Measurements from ENCODE around the gene GOLGA8S.
"Not testable (repeated sequence)": the region's sequence is repeated elsewhere in the genome, so short reads cannot be mapped to it uniquely, and the experiment has no call there.

GOLGA8S gene, protein sequence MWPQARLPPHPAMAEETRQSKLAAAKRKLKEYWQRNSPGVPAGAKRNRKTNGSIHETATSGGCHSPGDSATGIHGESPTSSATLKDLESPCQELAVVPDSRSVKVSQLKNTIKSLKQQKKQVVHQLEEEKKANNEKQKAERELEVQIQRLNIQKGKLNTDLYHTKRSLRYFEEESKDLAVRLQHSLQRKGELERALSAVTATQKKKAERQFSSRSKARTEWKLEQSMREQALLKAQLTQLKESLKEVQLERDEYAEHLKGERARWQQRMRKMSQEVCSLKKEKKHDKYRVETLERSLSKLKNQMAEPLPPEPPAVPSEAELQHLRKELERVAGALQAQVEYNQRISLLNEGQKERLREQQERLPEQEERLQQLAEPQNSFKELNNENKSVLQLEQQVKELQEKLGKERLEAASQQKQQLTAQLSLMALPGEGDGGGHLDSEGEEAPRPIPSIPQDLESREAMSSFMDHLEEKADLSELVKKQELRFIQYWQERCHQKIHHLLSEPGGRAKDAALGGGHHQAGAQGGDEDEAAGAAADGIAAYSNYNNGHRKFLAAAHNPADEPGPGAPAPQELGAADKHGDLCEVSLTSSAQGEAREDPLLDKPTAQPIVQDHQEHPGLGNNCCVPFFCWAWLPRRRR

DNA sequence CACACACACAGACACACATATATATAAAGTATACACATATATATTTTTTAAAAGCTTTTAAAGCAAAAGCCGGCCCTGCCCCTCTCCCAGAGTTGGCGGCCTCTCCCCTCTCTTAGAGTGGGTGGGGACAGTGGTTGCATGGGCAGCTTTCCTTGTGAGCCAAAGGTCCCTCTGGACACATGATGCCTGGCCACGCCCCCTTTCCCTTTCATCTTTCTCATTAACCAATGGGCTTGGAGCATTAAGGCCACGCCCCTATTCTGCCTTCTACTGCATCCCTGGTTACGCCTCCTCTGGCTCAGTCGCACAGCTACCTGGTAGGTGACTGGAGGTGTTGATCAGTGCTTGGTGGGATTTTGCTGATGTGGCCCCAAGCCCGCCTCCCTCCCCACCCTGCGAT, at the start of gene GOLGA8S:
GOLGA8S (plus strand) TSS at position 301 of the 400 bp plus-strand sequence; CDS start at position 363, 62 bp downstream.
- in situ Hi-C loops (cut with MboI; ENCODE audit: low sequenced_read_pairs) = not testable (repeated sequence)

DNA sequence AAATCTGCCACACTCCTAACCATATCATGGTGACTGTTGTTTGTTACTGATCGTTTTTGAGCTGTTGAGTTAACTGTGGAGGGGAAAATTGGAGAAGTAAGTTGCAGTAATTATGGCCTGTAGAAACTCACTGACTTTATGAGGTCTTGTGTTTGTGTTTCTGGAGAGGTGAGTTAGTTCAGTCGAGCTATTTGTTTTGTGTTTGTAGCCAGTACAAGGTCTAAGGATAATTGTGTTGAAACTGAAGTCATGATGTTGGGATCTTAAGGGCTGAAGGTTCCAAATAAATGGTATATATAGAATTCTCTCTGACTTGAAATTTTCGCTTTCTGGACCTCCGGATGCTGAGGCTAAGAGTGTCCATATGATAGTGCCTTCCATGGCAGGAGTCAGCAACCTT, 49.7 kb upstream of the GOLGA8S start:
- in situ Hi-C loops (cut with MboI; ENCODE audit: low sequenced_read_pairs) = not testable (repeated sequence)

DNA sequence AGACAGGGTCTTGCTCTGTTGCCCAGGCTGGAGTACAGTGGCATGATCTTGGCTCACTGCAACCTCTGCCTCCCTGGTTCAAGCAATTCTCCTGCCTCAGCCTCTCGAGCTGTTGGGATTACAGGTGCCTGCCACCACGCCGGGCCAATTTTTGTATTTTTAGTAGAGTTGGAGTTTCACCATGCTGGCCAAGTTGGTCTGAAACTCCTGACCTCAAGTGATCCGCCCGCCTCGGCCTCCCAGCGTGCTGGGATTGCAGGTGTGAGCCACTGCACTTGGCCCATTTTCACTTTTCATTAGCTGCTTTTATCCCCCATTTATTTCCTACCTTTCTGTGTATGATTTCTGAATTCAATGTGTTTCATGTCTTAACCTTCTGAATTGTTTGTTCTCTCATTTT, 48.6 kb upstream of the GOLGA8S start:
- in situ Hi-C loops (cut with MboI; ENCODE audit: low sequenced_read_pairs) = not testable (repeated sequence)

DNA sequence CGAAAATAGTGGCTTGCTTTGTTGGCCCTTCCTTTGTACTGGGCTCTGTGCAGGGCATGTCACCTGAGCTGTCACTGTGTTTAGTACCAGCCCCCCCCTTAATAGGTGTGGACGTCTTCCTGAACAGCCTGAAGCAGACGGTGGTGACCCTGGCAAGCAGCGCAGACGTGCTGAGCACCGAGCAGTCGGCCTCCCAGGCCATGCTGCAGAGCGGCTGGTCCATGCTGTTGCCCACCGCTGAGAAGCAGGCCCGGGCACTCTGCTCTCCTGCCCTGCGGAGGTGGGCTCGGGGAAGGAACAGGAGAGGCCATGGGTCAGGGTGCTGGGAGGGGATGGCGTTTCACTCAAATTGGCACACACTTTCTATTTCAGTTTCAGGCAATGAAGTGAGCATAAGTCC, 43.3 kb upstream of the GOLGA8S start:
- in situ Hi-C loops (cut with MboI; ENCODE audit: low sequenced_read_pairs) = not testable (repeated sequence)

DNA sequence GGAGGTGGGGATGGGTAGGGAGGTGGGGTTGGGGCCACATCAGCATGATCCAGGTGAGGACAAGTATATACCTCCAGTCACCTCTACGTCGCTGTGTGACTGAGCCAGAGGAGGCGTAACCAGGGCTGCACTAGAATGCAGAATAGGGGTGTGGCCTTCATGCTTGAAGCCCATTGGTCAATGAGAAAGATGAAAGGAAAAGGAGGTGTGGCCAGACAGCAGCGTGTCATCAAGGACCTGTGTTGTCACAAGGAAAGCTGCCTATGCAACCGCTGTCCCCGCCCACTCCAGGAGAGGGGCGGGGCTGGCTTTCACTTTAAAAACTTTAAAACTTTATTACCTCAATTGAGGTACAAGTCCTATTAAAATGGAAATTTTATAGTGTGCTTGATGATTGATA, 20.5 kb upstream of the GOLGA8S start, which contains the start of gene GOLGA6L26:
GOLGA6L26 (minus strand) TSS at position 101 of the 400 bp plus-strand sequence; CDS start at position 40, 61 bp downstream.
- in situ Hi-C loops (cut with MboI; ENCODE audit: low sequenced_read_pairs) = not testable (repeated sequence)

DNA sequence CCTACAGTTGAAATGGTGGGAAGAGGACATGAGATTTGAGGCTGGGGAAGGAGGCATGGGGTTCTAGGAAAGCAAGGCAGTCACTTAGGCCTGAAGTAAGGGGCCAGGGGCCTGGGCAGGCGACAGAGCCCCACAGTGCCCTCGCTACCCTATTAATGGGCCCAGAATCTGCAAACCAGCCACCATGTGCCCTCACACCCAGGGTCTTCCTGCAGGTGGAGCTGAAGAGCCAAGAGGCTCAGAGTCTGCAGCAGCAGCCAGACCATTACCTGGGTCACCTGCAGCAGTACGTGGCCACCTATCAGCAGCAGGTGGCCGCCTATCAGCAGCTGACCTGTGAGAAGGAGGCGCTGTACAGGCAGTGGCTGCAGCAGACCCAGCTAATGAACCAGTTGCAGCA, 8.1 kb downstream of the GOLGA8S start:
- in situ Hi-C loops (cut with MboI; ENCODE audit: low sequenced_read_pairs) = not testable (repeated sequence)

DNA sequence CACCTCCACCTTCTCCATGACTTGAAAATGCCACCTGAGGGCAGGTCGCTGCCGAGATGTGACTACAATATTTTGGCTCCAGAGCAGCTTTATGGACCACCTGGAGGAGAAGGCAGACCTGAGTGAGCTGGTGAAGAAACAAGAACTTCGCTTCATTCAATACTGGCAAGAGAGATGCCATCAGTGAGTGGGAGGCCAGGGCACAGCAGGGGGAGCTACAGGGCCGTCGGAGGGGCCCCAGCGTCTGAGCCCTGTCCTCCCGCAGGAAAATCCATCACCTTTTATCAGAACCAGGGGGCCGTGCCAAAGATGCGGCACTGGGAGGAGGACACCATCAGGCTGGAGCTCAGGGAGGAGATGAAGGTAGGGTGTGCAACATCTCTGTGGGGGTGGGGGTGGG, 9.7 kb downstream of the GOLGA8S start:
- in situ Hi-C loops (cut with MboI; ENCODE audit: low sequenced_read_pairs) = not testable (repeated sequence)

DNA sequence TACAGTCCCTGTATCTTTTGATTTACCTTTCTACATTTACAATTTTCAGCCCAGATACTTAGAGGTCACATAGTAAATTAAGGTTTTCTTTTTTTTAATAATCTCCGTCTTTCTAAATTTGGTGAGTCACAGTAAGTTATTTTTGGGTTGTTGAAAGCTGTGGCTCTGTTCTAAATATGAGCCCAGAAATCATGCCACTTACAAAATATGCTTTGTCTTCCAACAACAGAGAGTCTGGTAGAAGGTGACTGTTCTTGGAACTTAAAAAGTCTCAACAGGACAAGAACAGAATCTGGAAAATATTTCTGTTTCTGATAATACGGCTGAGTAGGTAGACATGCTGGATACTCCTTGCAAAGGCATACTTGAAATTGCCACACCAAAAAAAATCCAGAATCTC, 16.0 kb downstream of the GOLGA8S start:
- in situ Hi-C loops (cut with MboI; ENCODE audit: low sequenced_read_pairs) = no loop called here

DNA sequence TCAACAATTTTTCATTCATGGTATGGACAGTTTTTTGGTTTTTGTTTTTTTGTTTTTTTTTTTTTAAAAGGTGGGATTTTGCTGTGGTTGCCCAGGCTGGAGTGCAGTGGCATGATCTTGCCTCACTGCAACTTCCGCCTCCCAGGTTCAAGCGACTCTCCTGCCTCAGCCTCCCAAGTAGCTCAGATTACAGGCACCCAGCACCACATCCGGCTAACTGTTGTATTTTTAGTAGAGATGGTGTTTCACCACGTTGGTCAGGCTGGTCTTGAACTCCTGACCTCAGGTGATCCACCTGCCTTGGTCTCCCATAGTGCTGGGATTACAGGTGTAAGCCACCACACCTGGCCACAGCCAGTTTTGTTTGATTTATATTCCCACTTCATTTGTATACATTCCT, 16.6 kb downstream of the GOLGA8S start:
- in situ Hi-C loops (cut with MboI; ENCODE audit: low sequenced_read_pairs) = not testable (repeated sequence)

DNA sequence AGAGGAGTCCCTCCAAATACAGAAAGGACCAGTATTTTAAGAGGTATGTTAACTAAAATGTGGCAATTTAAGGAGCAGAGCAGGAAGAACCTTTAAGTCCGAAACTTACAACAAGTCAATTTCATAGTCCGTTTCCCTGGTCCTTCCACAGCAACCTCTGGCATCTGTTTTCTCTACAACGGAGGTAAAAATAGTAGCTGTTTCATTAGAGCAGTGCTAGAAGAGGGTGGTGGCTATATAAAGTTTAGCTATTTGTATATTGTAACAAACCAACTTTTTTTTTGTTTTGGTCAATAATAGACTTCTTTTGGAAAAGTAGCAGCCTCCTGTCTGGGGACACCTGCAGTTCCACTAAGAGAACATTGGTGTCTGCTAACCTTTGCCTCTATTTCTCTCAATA, 17.3 kb downstream of the GOLGA8S start:
- in situ Hi-C loops (cut with MboI; ENCODE audit: low sequenced_read_pairs) = not testable (repeated sequence)

DNA sequence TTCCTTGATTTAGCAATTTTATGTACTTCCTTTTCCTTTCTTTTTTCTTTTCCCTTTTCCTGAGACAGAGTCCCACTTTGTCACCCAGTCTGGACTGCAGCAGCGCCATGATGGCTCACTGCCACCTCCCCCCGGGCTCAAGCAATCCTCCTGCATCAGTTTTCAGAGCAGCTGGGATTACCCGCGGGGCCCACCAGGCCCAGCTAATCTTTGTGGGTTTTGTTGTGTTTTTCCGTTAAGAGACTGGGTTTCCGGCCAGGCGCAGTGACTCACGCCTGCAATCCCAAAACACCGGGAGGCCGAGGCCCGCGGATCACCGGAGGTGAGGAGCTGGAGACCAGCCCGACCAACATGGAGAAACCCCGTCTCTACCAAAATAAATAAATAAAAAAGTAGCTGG, 17.7 kb downstream of the GOLGA8S start:
- in situ Hi-C loops (cut with MboI; ENCODE audit: low sequenced_read_pairs) = no loop called here

DNA sequence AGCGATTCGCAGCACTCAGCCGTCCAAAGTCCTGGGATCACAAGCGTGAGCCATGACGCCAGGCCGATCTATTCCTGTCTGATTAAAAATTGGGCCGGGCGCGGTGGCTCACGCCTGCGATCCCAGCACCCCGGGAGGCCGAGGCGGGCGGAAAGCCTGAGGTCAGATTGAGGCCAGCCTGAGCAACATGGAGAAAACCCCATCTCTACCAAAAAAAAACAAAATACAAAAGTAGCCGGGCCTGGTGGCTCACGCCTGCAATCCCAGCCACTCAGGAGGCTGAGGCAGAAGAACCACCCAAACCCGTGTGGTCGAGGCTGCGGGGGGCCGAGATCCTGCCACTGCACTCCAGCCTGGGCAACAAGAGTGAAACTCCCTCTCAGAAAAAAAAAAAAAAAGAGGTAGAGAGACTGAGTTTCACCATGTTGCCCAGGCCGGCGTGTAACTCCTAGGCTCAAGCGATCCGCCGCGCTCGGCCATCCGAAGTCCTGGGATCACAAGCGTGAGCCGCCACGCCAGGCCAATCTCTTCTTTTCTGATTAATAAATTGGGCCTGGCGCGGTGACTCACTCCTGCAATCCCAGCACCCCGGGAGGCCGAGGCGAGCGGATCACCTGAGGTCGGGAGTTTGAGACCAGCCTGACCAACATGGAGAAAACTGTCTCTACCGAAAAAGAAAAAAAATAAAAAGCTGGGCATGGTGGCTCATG, 18.5 kb downstream of the GOLGA8S start:
- in situ Hi-C loops (cut with MboI; ENCODE audit: low sequenced_read_pairs) = not testable (repeated sequence)

DNA sequence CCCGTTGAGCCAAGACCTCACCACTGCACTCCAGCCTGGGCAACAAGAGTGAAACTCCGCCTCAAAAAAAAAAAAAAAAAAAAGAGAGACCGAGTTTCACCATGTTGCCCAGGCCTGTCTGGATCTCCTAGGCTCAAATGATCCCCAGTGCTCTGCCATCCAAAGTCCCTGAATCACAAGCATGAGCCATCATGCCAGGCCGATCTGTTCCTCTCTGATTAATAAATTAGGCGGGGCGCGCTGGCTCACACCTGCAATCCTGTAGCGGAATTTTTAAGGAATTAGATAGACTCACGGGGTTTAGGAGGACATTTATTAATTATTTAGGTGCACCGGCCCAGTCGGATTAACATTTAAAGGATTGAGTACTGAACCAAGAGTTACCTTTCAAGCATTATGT, 19.7 kb downstream of the GOLGA8S start:
- in situ Hi-C loops (cut with MboI; ENCODE audit: low sequenced_read_pairs) = not testable (repeated sequence)

DNA sequence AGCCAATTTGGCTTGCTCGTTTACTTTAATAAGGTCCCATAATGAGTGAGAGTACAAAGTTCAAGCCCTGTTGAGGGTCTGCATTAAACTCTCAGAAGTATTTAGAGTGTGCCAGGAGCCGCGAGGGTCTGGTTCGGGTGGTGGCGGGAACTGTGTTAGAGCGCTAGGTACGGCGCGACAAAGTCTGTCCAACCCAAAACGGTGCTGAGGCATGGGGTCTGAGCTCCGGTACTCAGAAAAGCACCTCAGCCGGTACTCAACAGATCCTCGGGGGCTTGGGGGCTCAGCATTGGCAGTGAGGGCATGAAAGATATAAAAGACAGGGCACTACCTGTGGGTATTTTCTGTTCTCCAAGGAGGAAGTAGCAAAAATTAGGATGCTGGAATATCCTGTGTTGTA, 24.4 kb downstream of the GOLGA8S start:
- in situ Hi-C loops (cut with MboI; ENCODE audit: low sequenced_read_pairs) = not testable (repeated sequence)

DNA sequence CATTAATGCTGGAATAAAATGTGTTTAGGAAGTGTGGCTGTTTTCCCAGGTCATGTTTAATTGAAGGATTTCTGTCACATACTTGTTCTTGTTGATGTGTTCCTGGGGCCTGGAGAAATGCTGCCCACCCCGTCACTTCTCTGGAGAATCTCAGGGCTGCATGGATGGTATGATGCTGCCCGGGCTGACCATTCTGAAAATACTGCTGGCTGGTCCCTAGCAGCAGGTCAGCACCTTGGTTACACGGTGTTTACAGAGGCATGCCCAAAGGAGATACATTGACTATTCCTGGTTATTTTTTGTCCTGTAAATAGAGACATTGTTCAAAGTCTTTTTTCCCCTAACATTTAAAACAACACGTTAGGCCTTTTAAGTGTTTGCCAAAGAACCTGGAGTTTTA, 26.2 kb downstream of the GOLGA8S start:
- in situ Hi-C loops (cut with MboI; ENCODE audit: low sequenced_read_pairs) = not testable (repeated sequence)

DNA sequence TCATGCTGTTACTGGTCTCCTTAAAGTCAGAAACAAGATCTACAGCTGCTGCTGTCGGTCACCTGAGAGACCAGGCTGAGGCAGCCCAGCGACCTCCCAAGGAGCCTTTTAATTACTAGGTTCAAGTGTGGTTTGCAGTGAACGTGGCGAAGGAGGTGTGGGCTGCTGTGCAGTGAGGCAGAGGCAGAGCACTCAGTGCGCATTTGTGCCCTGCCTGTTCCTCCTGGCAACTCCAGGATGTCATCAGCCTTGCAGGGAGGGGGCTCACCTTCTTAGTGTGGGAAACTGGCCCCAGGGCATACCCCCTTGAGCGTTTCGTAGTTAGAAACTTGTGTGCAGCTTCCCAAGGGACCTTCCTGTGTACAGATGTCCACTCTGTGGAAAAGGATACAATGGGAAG, 26.6 kb downstream of the GOLGA8S start:
- in situ Hi-C loops (cut with MboI; ENCODE audit: low sequenced_read_pairs) = not testable (repeated sequence)

DNA sequence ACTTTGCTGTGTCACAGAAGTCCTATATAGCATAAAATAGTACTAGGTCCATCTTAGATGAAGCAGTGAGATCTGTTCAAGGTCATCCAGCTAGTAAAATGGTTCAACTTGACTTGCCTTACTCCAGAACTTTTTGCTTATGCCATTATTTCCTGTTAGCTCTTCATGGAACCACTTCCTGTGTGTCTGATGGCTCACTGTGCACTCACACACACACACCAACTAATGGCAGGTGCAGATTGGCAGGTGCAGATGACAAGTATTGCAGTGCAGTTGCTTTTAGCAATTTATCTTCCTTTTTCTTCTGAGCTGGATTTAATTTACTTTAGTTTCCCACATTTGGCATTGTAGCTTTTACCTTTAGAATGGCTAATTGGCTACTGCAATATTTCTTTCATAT, 29.8 kb downstream of the GOLGA8S start:
- in situ Hi-C loops (cut with MboI; ENCODE audit: low sequenced_read_pairs) = no loop called here

DNA sequence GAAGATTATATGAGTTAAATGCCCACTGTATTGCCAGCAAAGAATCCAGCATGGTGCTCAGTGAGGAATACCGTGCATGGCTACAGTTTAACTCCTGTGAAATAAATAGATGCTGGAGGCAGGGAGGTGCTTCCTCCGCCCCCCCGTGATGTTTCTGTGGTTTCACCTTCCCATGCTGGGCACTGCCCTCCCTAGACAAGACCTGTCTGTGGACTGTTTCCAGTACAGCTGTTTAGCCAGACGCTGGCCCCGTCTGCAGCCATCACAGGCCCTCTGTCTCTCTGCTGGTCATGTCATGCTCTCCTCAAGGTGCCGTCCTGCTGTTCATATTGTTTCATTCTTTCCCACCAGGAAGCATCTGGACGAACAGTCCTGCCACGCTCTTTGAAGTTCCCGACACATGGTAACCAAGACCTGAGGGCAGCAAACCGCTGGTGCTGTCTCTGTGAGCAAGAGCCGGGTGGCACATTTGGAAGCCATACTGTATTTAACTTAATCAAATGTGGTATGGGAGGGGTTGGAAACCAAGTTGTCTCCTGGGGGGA, 31.4 kb downstream of the GOLGA8S start:
- in situ Hi-C loops (cut with MboI; ENCODE audit: low sequenced_read_pairs) = no loop called here

DNA sequence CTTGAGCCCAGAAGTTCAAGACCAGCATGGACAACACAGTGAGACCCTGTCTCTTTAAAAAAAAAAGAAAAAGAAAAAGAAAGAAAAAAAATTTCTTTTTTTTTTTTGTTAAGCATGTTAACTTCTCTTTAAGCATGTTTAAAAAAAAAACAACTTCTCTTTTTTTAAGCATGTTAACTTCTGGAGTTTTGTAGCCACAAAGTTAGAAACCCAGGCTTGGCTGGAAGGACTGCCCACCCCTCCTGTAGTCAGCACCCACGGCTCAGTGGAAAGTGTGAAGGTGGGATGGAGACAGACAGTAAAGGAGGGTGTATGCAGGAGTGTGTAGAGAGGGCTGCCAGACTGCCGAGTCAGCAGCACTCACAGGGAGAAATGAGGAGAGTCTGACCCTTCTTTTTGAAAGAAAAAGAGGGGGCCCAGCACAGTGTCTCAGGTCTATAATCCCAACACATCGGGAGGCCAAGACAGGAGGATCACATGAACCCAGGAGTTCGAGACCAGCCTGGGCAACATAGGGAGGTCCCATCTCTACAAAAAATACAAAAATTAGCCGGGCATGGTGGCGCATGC, 33.2 kb downstream of the GOLGA8S start:
- in situ Hi-C loops (cut with MboI; ENCODE audit: low sequenced_read_pairs) = no loop called here

DNA sequence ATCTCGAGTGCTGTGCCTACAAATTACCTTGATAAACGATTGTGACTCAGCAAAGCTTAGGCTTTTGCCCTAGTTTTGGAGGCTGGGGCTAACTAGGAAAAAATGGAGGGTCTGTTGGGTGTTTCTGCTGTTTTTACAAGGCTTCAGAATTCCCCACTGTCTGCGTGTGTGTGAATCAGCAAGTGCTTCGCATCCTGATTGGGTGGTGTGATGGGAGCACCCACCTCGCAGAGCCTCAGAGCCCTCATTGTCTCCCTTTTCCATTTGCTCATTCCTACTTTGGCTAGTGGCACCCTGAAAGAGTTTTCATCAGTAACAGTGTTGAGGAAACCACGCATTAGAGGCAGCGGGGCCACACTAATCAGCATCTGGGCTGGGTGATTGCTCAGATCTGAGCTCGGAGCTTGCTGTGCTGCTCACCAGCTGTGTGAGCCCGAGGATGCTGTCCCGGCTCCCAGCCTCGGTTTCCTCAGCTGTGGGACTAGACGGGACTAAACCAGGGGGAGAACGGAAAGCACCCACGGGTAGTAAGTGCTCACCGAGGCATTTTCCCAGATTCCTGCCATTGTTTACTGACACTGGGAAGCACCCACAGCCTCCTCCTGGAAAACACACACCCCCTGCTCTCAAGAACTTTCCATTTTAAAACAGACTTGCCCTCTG, 40.6 kb downstream of the GOLGA8S start:
- in situ Hi-C loops (cut with MboI; ENCODE audit: low sequenced_read_pairs) = no loop called here

Measured in HL-60/S4 (cell line).